H1 (cell line): ENCODE results near the gene THAP4. TPM values are rescaled to one million over a fixed set of nuclear protein-coding genes. Genes with fewer than 3 reads are reported as not detected.

ENCODE experiments used
- CTCF ChIA-PET: fragments of 300-600 bp; sonication (Branson Sonifier 250); formaldehyde crosslinking; loops from one replicate; lab custom pipeline; 2021; ENCODE audit not compliant: partially characterized antibody; lab: Charles Lee
- POLR2A ChIA-PET: fragments of 300-600 bp; sonication (Branson Sonifier 250); formaldehyde crosslinking; loops from one replicate; lab custom pipeline; 2021; ENCODE audit warnings: inconsistent platforms; ENCODE audit not compliant: partially characterized antibody; lab: Charles Lee
- DNase-seq, 2 experiments: peaks; one replicate each; pipeline versions ENCODE4 v3.0.0 to v3.0.0-alpha.2; 2010 to 2022; ENCODE audit warnings: low spot score in 2 of 2, low read depth in 1 of 2, mixed read lengths in 1 of 2
- FAIRE-seq: peaks from 2 replicates; lab custom pipeline; 2011; peaks lifted over from hg19 to GRCh38; lab: Jason Lieb, UNC
- H2AFZ ChIP-seq: 2 replicates; pipeline ENCODE4 v1.8.1; 2012; ENCODE audit warnings: low read length, inconsistent platforms
- H2AK5ac ChIP-seq: 2 replicates; pipeline ENCODE4 v1.6.1; 2013; ENCODE audit warnings: low read depth, low read length
- H2BK120ac ChIP-seq: replicated peaks from 2 replicates; pipeline ENCODE3; 2013; ENCODE audit warnings: low read depth, low read length, inconsistent platforms
- H2BK12ac ChIP-seq: 2 replicates; pipeline ENCODE4 v1.6.1; 2013; ENCODE audit warnings: low read depth, low read length
- H2BK15ac ChIP-seq: 2 replicates; pipeline ENCODE4 v1.6.1; 2013; ENCODE audit warnings: low read length
- H2BK20ac ChIP-seq: 2 replicates; pipeline ENCODE4 v1.6.1; 2013; ENCODE audit warnings: low read length
- H2BK5ac ChIP-seq: 2 replicates; pipeline ENCODE4 v1.6.1; 2013; ENCODE audit warnings: low read depth, low read length
- H3K14ac ChIP-seq: 2 replicates; pipeline ENCODE4 v1.6.1; 2013; ENCODE audit warnings: inconsistent platforms; ENCODE audit not compliant: insufficient read length
- H3K18ac ChIP-seq: 2 replicates; pipeline ENCODE4 v1.6.1; 2013; ENCODE audit warnings: low read length; ENCODE audit errors: extremely low read depth
- H3K23ac ChIP-seq: 2 replicates; pipeline ENCODE4 v1.6.1; 2013; ENCODE audit warnings: inconsistent platforms; ENCODE audit not compliant: insufficient read length
- H3K23me2 ChIP-seq: 2 replicates; pipeline ENCODE4 v1.6.1; 2013; ENCODE audit warnings: low read depth, low read length
- H3K27ac ChIP-seq: 2 replicates; pipeline ENCODE4 v1.6.1; 2011; ENCODE audit warnings: low read depth, low read length, inconsistent platforms
- H3K27me3 ChIP-seq, 4 experiments: replicated peaks in 1 of 4; 1 replicate in 1 of 4; 2 replicates in 3 of 4; pipeline versions ENCODE4 v1.6.1 to v1.8.1; 2011 to 2013; ENCODE audit warnings: low read length in 3 of 4, mild to moderate bottlenecking in 3 of 4, inconsistent platforms in 2 of 4, mixed read lengths in 2 of 4, moderate library complexity in 1 of 4; ENCODE audit not compliant: control insufficient read depth in 3 of 4, insufficient read depth in 3 of 4; ENCODE audit errors: extremely low read depth in 1 of 4
- H3K36me3 ChIP-seq, 4 experiments: 2 replicates each; pipeline versions ENCODE4 v1.6.1 to v1.8.1; 2011 to 2013; ENCODE audit warnings: mild to moderate bottlenecking in 4 of 4, low read length in 3 of 4, moderate library complexity in 2 of 4, control low read depth in 1 of 4, inconsistent platforms in 1 of 4; ENCODE audit not compliant: insufficient read depth in 4 of 4, control insufficient read depth in 2 of 4
- H3K4ac ChIP-seq: replicated peaks from 2 replicates; pipeline ENCODE3; 2013; ENCODE audit warnings: low read length, low read depth, mixed read lengths, inconsistent platforms; ENCODE audit not compliant: insufficient read length
- H3K4me1 ChIP-seq, 4 experiments: replicated peaks in 1 of 4; 1 replicate in 1 of 4; 2 replicates in 3 of 4; pipeline versions ENCODE4 v1.6.1 to v1.8.1; 2011 to 2013; ENCODE audit warnings: low read length in 3 of 4, inconsistent platforms in 2 of 4, mixed read lengths in 1 of 4; ENCODE audit not compliant: insufficient read depth in 4 of 4, control insufficient read depth in 3 of 4
- H3K4me2 ChIP-seq, 2 experiments: 2 replicates each; pipeline versions ENCODE4 v1.6.1 to v1.8.1; 2011 to 2013; ENCODE audit warnings: low read depth in 2 of 2, low read length in 2 of 2, control low read depth in 1 of 2, inconsistent platforms in 1 of 2, mild to moderate bottlenecking in 1 of 2; ENCODE audit not compliant: insufficient read depth in 1 of 2
- H3K4me3 ChIP-seq, 4 experiments: fragments of 200-600, 300-600 bp in 1 of 4; sonication (generic), shearing (Covaris generic), sonication (Bioruptor Twin) in 1 of 4; 2 replicates each; pipeline versions ENCODE4 v1.5.1 to v1.8.1; 2011 to 2016; ENCODE audit warnings: low read length in 4 of 4, low read depth in 3 of 4, control low read depth in 2 of 4, inconsistent platforms in 2 of 4, mild to moderate bottlenecking in 2 of 4, mixed read lengths in 1 of 4, moderate library complexity in 1 of 4; ENCODE audit not compliant: insufficient read depth in 2 of 4; ENCODE audit errors: extremely low read depth in 1 of 4
- H3K56ac ChIP-seq: replicated peaks from 2 replicates; pipeline ENCODE3; 2013; ENCODE audit warnings: low read depth, mild to moderate bottlenecking, mixed read lengths, low read length, inconsistent platforms; ENCODE audit not compliant: insufficient read length
- H3K79me1 ChIP-seq: 2 replicates; pipeline ENCODE4 v1.6.1; 2013; ENCODE audit warnings: low read depth, low read length, control low read depth
- H3K79me2 ChIP-seq, 2 experiments: 2 replicates each; pipeline versions ENCODE4 v1.6.1 to v1.8.1; 2012 to 2013; ENCODE audit warnings: low read length in 2 of 2, mild to moderate bottlenecking in 2 of 2, inconsistent platforms in 1 of 2; ENCODE audit not compliant: insufficient read depth in 2 of 2, control insufficient read depth in 1 of 2
- H3K9ac ChIP-seq, 4 experiments: replicated peaks in 1 of 4; 1 replicate in 1 of 4; 2 replicates in 3 of 4; pipeline versions ENCODE4 v1.6.1 to v1.8.1; 2011 to 2013; ENCODE audit warnings: low read depth in 3 of 4, low read length in 3 of 4, control low read depth in 2 of 4, mild to moderate bottlenecking in 2 of 4, moderate library complexity in 2 of 4, inconsistent platforms in 1 of 4; ENCODE audit errors: extremely low read depth in 1 of 4
- H3K9me3 ChIP-seq, 2 experiments: 2 replicates each; pipeline versions ENCODE4 v1.6.1 to v1.8.1; 2012 to 2013; ENCODE audit warnings: mild to moderate bottlenecking in 2 of 2, moderate library complexity in 2 of 2, control low read depth in 1 of 2, inconsistent platforms in 1 of 2, low read depth in 1 of 2, low read length in 1 of 2, mixed read lengths in 1 of 2; ENCODE audit not compliant: insufficient read depth in 2 of 2
- H4K20me1 ChIP-seq, 2 experiments: replicated peaks in 1 of 2; 2 replicates each; pipeline versions ENCODE3 to v1.8.1; 2011 to 2013; ENCODE audit warnings: inconsistent platforms in 2 of 2, low read length in 2 of 2, mild to moderate bottlenecking in 1 of 2; ENCODE audit not compliant: insufficient read depth in 2 of 2, control insufficient read depth in 1 of 2
- H4K5ac ChIP-seq: 2 replicates; pipeline ENCODE4 v1.6.1; 2013; ENCODE audit warnings: low read length, low read depth, mixed read lengths, inconsistent platforms; ENCODE audit not compliant: insufficient read length
- H4K8ac ChIP-seq: 2 replicates; pipeline ENCODE4 v1.8.0; 2013; ENCODE audit warnings: mild to moderate bottlenecking, moderate library complexity, low read length, inconsistent platforms; ENCODE audit not compliant: insufficient read depth; ENCODE audit errors: extremely low read depth
- H4K91ac ChIP-seq: replicated peaks from 2 replicates; pipeline ENCODE3; 2013; ENCODE audit warnings: low read length, mixed read lengths, inconsistent platforms; ENCODE audit not compliant: insufficient read length
- ASH2L ChIP-seq: fragments of 200-600, 300-600 bp; sonication (generic); IDR thresholded peaks from one replicate; pipeline ENCODE4 v1.7.1; 2017; ENCODE audit warnings: low read length
- MAFK ChIP-seq: IDR thresholded peaks from 2 replicates; pipeline ENCODE4 v1.6.1; 2012; ENCODE audit warnings: low read depth, mild to moderate bottlenecking, improper control_type of control experiment, low read length
- TAF1 ChIP-seq: IDR thresholded peaks from 2 replicates; pipeline ENCODE4 v1.6.1; 2011; ENCODE audit warnings: mild to moderate bottlenecking, low read depth, low read length
- ZNF274 ChIP-seq: IDR thresholded peaks from 2 replicates; pipeline ENCODE4 v1.7.0; 2012; ENCODE audit warnings: low read length, borderline replicate concordance; ENCODE audit errors: extremely low read depth
- WGBS, 2 experiments: shearing (Covaris generic) in 1 of 2; methylation state at CpG; one replicate each; pipeline versions ENCODE4 v1.1.6 to v1.1.7; 2013 to 2015; ENCODE audit warnings: low lambda C conversion rate in 2 of 2, mixed read lengths in 2 of 2, inconsistent platforms in 1 of 2, low coverage in 1 of 2, missing lambda C conversion rate in 1 of 2; ENCODE audit not compliant: insufficient replicate concordance in 2 of 2, insufficient coverage in 1 of 2, insufficient read length in 1 of 2; ENCODE audit errors: extremely low coverage in 1 of 2, missing lambda C conversion rate in 1 of 2; 5-methylcytosine and 5-hydroxymethylcytosine counted together
- polyA plus RNA-seq, 7 experiments: library from polyadenylated mRNA; depleted of rRNA in 3 of 7; stranded (reverse) in 5 of 7; unstranded in 2 of 7; fragments of >200 nt in 5 of 7; fragments of 200-250 nt in 2 of 7; gene quantifications; 1 replicate in 5 of 7; 2 replicates in 1 of 7; 4 replicates in 1 of 7; pipeline versions ENCODE4 v1.2.1 to v1.2.3, GENCODE V29; 2011 to 2013; ENCODE audit warnings: missing spikeins in 2 of 7, mixed read lengths in 2 of 7
- total RNA-seq: library from RNA; stranded (reverse); fragmentation: NEBNext Ultra II Directional; extraction: Animal tissue kit (Norgen Biotek cat#: 25700); gene quantifications from 2 replicates; pipeline ENCODE4 v1.2.1, GENCODE V29; 2021

THAP4 gene
- total and polyA plus RNA-seq, 2 of the 8 experiments (the other 6 are each of a cell fraction or from before 2014, with no cell fraction given): 78.9 to 83.6 TPM

GRCh38 chr2:241656190-241656741 lies 19.3 kb upstream of the THAP4 start:
- no peaks in the 10 kb centered on the region for H3K9me3 ChIP-seq
- H4K91ac ChIP-seq: no peak overlapping the region
- H2BK12ac ChIP-seq: no peak overlapping the region
- no peak overlapping the region for H2AFZ ChIP-seq
- H3K4me2 ChIP-seq: no peak overlapping the region
- no peak overlapping the region for H2BK120ac ChIP-seq
- peaks cover 0 to 7% of the 10 kb centered on the region in 2 experiments; a peak in 2 of 4 replicates for H3K79me2 ChIP-seq
- ChIA-PET POLR2A (interaction anchor here (1.0 kb wide), 1 partner anchor 8 kb away, joined by 3 read pairs; no protein-coding TSS in a partner anchor), CTCF (interaction anchor here (2.0 kb wide), 1 partner anchor 20 kb away, joined by 5 read pairs; no protein-coding TSS in a partner anchor)
- H2BK20ac ChIP-seq: no peak overlapping the region
- no peak overlapping the region for H3K4ac ChIP-seq
- DNase-seq: no peak
- no peak overlapping the region for H4K8ac ChIP-seq
- no peak overlapping the region for H3K18ac ChIP-seq
- H3K79me1 ChIP-seq: no peaks in the 10 kb centered on the region; the same call in 1 of the 2 replicates
- H4K5ac ChIP-seq: no peak overlapping the region
- H3K27me3 ChIP-seq: no peaks in the 10 kb centered on the region
- FAIRE-seq: no peak
- H3K4me3 ChIP-seq: no peak overlapping the region
- H3K14ac ChIP-seq: no peak overlapping the region
- peaks cover 20 to 27% of the 10 kb centered on the region in 2 experiments for H4K20me1 ChIP-seq
- H3K27ac ChIP-seq: no peak overlapping the region
- no peak overlapping the region for H3K56ac ChIP-seq
- no peak overlapping the region for H2BK15ac ChIP-seq
- no peak overlapping the region for H2BK5ac ChIP-seq
- no peaks in the 10 kb centered on the region for H3K4me1 ChIP-seq
- H3K23me2 ChIP-seq: no peaks in the 10 kb centered on the region
- H3K36me3 ChIP-seq: peaks cover 8 to 57% (median 34%) of the 10 kb centered on the region in 4 experiments
- no peak overlapping the region for H3K9ac ChIP-seq
- WGBS, 2 experiments: 89% methylated on average over 12 of the region's 13 CpGs; no CpG with 5 or more reads in 1 of the 2 experiments
- no peak overlapping the region for H2AK5ac ChIP-seq
- H3K23ac ChIP-seq: no peak overlapping the region
- TF ChIP-seq TAF1 (no peak), ZNF274 (no peak), ASH2L (no peak), MAFK (no peak)
